ENCODE results near the gene MRPS18A. TPM values are rescaled to one million over a fixed set of nuclear protein-coding genes. Genes with fewer than 3 reads are reported as not detected.
"Not testable (repeated sequence)": the region's sequence is repeated elsewhere in the genome, so short reads cannot be mapped to it uniquely, and the experiment has no call there.

Gene MRPS18A
- total RNA-seq, 1 experiment from 2014 or later: 102 TPM

- H3K27me3 ChIP-seq (ENCODE audit: control insufficient read depth, insufficient read depth, low read length): no peaks in the 10 kb centered on the region; the same call in 1 of the 2 replicates
- H3K36me3 ChIP-seq (replicated peaks; ENCODE audit: control insufficient read depth, insufficient read depth, low read length): no peaks in the 10 kb centered on the region
- no peak overlapping the region for H3K4me3 ChIP-seq (ENCODE audit: insufficient read depth, low read depth, low read length)
- DNase-seq: peak; percentile 45
These were observed 22.2 kb upstream of the MRPS18A start for GRCh38 chr6:43709654-43710303.

DNA sequence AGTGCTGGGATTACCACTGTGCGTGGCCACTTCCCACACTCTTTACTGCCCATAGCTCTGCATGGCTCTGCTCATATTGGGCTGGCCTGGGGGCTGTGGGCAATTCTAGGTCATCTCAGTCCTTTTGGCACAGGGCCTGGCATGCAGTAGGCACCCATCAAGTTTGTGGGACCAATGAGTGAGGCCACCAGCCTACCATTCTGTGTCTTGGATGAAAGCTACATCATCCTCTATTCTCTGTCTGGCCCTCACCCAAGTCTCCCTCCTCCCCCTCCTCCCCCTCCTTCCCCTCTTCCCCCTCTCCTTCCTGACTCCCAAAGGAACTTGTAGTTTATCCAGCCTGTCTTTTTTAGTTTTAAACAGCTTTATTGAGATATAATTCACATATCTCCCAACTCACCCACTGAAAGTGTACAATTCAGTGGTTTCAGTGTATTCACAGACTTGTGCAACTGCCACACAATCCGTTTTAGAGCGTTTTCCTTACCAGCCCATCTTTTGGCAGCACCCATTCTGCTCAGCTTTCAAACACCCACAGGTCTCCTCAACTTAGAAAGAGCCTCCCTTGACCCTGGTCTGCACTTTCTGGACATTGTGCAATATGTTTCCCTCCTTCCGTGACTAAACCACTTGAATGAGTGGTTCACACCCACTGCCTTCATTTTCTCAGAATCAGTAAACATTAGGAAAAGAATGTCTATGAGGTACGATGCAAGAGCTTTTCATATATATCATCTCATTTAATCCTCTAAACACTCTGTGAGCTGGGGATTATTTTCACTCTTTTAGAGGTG lies 21.5 kb upstream of the MRPS18A start:
- Histone ChIP-seq H3K4me3 (ENCODE audit: insufficient read depth, low read depth, low read length) (no peak overlapping the region), H3K36me3 (replicated peaks; ENCODE audit: control insufficient read depth, insufficient read depth, low read length) (no peaks in the 10 kb centered on the region), H3K27me3 (ENCODE audit: control insufficient read depth, insufficient read depth, low read length) (no peaks in the 10 kb centered on the region; the same call in 1 of the 2 replicates)
- DNase-seq: no peak

- DNase-seq: peak; percentile 17
- H3K4me3 ChIP-seq (ENCODE audit: insufficient read depth, low read depth, low read length): no peak overlapping the region
These were observed 20.2 kb upstream of the MRPS18A start for GRCh38 chr6:43707767-43708166.

GRCh38 chr6:43707269-43707668 lies 19.7 kb upstream of the MRPS18A start:
- Histone ChIP-seq H3K27me3 (ENCODE audit: control insufficient read depth, insufficient read depth, low read length) (no peaks in the 10 kb centered on the region; the same call in 1 of the 2 replicates), H3K36me3 (replicated peaks; ENCODE audit: control insufficient read depth, insufficient read depth, low read length) (no peaks in the 10 kb centered on the region), H3K4me3 (ENCODE audit: insufficient read depth, low read depth, low read length) (no peak overlapping the region)
- peak; percentile 34 for DNase-seq

More at GRCh38 chr6:43707767-43708166, 20.2 kb upstream of the MRPS18A start:
- Histone ChIP-seq H3K27me3 (ENCODE audit: control insufficient read depth, insufficient read depth, low read length) (no peaks in the 10 kb centered on the region; the same call in 1 of the 2 replicates), H3K36me3 (replicated peaks; ENCODE audit: control insufficient read depth, insufficient read depth, low read length) (no peaks in the 10 kb centered on the region)

GRCh38 chr6:43706788-43707187 lies 19.2 kb upstream of the MRPS18A start:
- no peak for DNase-seq
- Histone ChIP-seq H3K36me3 (replicated peaks; ENCODE audit: control insufficient read depth, insufficient read depth, low read length) (no peaks in the 10 kb centered on the region), H3K4me3 (ENCODE audit: insufficient read depth, low read depth, low read length) (no peak overlapping the region), H3K27me3 (ENCODE audit: control insufficient read depth, insufficient read depth, low read length) (no peaks in the 10 kb centered on the region; the same call in 1 of the 2 replicates)

DNA sequence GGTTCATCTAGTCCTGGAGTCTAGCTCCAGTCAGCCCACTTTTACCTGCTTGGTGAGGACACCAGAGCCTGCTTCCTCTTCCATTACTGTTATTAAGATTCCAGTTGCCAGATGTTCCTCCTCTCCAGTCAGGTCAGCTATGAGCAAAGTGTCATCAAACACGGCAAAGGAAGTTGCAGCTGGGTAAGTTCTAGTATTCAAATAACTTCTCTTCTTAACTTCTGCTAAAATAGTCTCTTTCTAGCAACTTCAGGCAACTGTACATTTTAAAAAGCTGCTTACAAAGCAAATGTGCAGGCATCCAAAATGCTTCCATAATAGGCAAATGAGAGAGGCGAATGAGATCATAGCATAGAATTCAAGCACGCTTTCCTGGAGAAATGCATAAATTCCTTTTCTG lies 18.4 kb upstream of the MRPS18A start:
- H3K27me3 ChIP-seq (ENCODE audit: control insufficient read depth, insufficient read depth, low read length): no peaks in the 10 kb centered on the region; the same call in 1 of the 2 replicates
- H3K36me3 ChIP-seq (replicated peaks; ENCODE audit: control insufficient read depth, insufficient read depth, low read length): no peaks in the 10 kb centered on the region
- no peak overlapping the region for H3K4me3 ChIP-seq (ENCODE audit: insufficient read depth, low read depth, low read length)
- DNase-seq: no peak

DNA sequence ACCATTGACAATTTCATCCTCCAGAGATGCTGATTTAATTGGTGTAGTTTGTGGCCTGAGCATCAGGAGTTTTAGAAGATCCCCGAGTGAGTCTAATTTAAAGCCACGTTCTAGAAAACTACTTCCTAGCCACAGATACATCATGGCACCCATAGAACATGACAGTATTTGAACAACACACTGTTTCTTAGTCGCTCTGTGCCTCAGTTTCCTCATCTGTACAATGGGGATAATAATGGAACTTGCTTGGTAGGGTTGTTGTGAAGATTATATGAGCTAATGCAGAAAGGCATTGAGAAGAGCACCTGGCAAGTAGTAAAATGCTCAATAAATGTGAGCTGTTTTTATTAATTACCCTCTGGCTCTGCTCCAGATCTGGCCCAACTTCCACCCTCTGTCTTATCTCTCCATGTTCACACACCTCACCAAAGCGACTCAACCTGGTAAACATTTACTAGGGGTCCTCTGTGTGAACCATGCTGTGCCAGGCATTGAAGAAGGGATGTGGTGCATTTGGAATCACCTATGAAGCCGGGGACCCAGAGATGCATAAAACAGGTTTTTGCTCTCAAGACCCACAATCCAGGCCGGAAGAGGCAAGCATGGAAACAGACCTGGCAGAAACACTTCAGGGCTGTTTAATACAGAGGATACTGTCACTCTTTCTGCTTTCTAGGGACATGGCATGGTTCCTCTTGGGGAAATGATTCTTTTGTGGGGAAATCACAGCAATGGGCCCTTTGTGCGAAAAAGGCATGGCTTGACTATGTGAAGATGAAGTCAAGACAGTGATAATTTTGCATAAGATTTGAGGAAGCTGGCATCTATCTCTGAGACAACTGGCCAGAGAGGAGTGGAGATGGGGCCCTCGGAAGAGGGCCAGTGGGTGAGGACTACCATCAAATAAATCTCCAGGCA lies 16.2 kb upstream of the MRPS18A start:
- no peaks in the 10 kb centered on the region for H3K36me3 ChIP-seq (replicated peaks; ENCODE audit: control insufficient read depth, insufficient read depth, low read length)
- H3K27me3 ChIP-seq (ENCODE audit: control insufficient read depth, insufficient read depth, low read length): no peaks in the 10 kb centered on the region; the same call in 1 of the 2 replicates
- no peak overlapping the region for H3K4me3 ChIP-seq (ENCODE audit: insufficient read depth, low read depth, low read length)
- no peak for DNase-seq

- Histone ChIP-seq H3K36me3 (replicated peaks; ENCODE audit: control insufficient read depth, insufficient read depth, low read length) (no peaks in the 10 kb centered on the region), H3K27me3 (ENCODE audit: control insufficient read depth, insufficient read depth, low read length) (no peaks in the 10 kb centered on the region; the same call in 1 of the 2 replicates), H3K4me3 (ENCODE audit: insufficient read depth, low read depth, low read length) (peak overlapping the region; percentile 0; the same call in 1 of the 2 replicates)
- peak; percentile 89 for DNase-seq
These were observed 15.2 kb upstream of the MRPS18A start for GRCh38 chr6:43702534-43703440.

GRCh38 chr6:43702171-43702533 lies 14.6 kb upstream of the MRPS18A start:
- H3K4me3 ChIP-seq (ENCODE audit: insufficient read depth, low read depth, low read length): peak overlapping the region; percentile 0; the same call in 1 of the 2 replicates

GRCh38 chr6:43700939-43701560 lies 13.5 kb upstream of the MRPS18A start:
- H3K27me3 ChIP-seq (ENCODE audit: control insufficient read depth, insufficient read depth, low read length); H3K4me3 ChIP-seq (ENCODE audit: insufficient read depth, low read depth, low read length); DNase-seq; H3K36me3 ChIP-seq (replicated peaks; ENCODE audit: control insufficient read depth, insufficient read depth, low read length): not testable (repeated sequence)

More at GRCh38 chr6:43702171-43702533, 14.6 kb upstream of the MRPS18A start:
- no peaks in the 10 kb centered on the region for H3K36me3 ChIP-seq (replicated peaks; ENCODE audit: control insufficient read depth, insufficient read depth, low read length)
- no peaks in the 10 kb centered on the region; the same call in 1 of the 2 replicates for H3K27me3 ChIP-seq (ENCODE audit: control insufficient read depth, insufficient read depth, low read length)
- no peak for DNase-seq

GRCh38 chr6:43699564-43700186 lies 12.1 kb upstream of the MRPS18A start:
- Histone ChIP-seq H3K36me3 (replicated peaks; ENCODE audit: control insufficient read depth, insufficient read depth, low read length) (no peaks in the 10 kb centered on the region), H3K27me3 (ENCODE audit: control insufficient read depth, insufficient read depth, low read length) (no peaks in the 10 kb centered on the region), H3K4me3 (ENCODE audit: insufficient read depth, low read depth, low read length) (no peak overlapping the region)
- no peak for DNase-seq

DNA sequence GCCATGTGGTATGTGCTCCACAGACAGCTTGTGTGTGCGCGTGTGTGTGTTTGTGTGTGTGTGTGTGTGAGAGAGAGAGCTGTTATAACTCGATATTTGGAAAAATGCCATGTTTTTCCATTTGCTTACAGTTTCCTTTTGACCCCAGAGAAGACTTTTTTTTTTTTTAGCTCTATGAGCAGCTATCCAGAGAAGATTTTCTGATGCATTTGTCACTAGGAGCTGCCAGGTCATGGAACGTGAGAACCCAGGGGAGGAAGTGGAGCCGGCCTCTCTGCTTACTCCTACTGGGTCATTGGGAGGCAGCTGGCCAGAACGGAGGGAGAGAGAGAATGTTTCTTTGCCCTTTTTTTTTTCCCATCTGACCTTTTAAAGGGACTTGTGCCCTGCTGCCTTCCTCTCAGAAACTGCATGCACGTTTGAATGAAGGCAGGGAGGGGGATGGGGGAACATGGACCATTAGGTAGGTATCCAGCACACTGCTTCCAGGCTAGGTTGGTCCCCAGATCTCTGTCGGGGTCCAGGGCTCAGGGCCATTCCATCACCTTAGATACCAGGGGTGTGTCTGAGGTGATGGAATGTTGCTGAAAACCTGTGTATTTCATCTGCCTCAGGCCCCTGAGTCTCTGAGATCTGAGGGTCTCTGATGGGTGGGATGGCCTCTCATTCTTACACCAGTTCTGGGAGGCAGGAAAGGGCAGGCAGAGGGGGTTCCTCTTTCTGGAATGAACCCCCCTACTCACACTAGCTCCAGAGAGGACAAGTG lies 11.2 kb upstream of the MRPS18A start:
- DNase-seq: no peak
- H3K4me3 ChIP-seq (ENCODE audit: insufficient read depth, low read depth, low read length): no peak overlapping the region
- H3K27me3 ChIP-seq (ENCODE audit: control insufficient read depth, insufficient read depth, low read length): no peaks in the 10 kb centered on the region
- no peaks in the 10 kb centered on the region for H3K36me3 ChIP-seq (replicated peaks; ENCODE audit: control insufficient read depth, insufficient read depth, low read length)

All from H7 (cell line).